Sigmoid colon (tissue), 7 donors: ENCODE data around the gene ITGB2. TPM values are rescaled to one million over a fixed set of nuclear protein-coding genes. Genes with fewer than 3 reads are reported as not detected.

Experiments used
- DNase-seq: peaks from one replicate; pipeline ENCODE4 v3.0.0-alpha.2; 2019
- H3K27ac ChIP-seq, 4 donors: fragments of 200-600 bp; sonication (generic); one replicate each; pipeline ENCODE4 v1.5.1; 2016 to 2019; ENCODE audit warnings: mild to moderate bottlenecking in 1 of 4
- H3K27me3 ChIP-seq, 3 donors: fragments of 200-600 bp; sonication (generic); one replicate each; pipeline ENCODE4 v1.5.1; 2019; ENCODE audit warnings: mild to moderate bottlenecking in 1 of 3
- H3K36me3 ChIP-seq, 4 donors: fragments of 200-600 bp; sonication (generic); one replicate each; pipeline ENCODE4 v1.5.1; 2016 to 2019
- H3K4me1 ChIP-seq, 4 donors: fragments of 200-600 bp; sonication (generic); one replicate each; pipeline ENCODE4 v1.5.1; 2017 to 2019
- H3K4me3 ChIP-seq, 4 donors: fragments of 200-600 bp; sonication (generic); one replicate each; pipeline ENCODE4 v1.5.1; 2017 to 2019; ENCODE audit warnings: mild to moderate bottlenecking in 2 of 4, moderate library complexity in 1 of 4
- H3K9me3 ChIP-seq, 4 donors: fragments of 200-600 bp in 3 of 4; sonication (generic) in 3 of 4; one replicate each; pipeline versions ENCODE4 v1.5.1 to v1.6.1; 2013 to 2019
- CTCF ChIP-seq, 4 experiments: fragments of 450-650 bp in 3 of 4; fragments of 200-600 bp in 1 of 4; IDR thresholded peaks; one replicate each; pipeline ENCODE4 v1.5.1; 2016 to 2019; ENCODE audit warnings: antibody characterized with exemption in 4 of 4, mild to moderate bottlenecking in 3 of 4, moderate library complexity in 2 of 4
- EP300 ChIP-seq, 4 donors: sonication (generic); formaldehyde crosslinking; IDR thresholded peaks; one replicate each; pipeline ENCODE4 v1.6.1; 2017; ENCODE audit warnings: antibody characterized with exemption in 4 of 4
- POLR2A ChIP-seq, 2 donors: fragments of 450-650 bp; IDR thresholded peaks; one replicate each; pipeline ENCODE4 v1.6.1; 2016; ENCODE audit warnings: antibody characterized with exemption in 2 of 2, mild to moderate bottlenecking in 2 of 2, moderate library complexity in 2 of 2
- POLR2AphosphoS5 ChIP-seq, 4 donors: sonication (generic); formaldehyde crosslinking; IDR thresholded peaks; one replicate each; pipeline ENCODE4 v1.6.1; 2017; ENCODE audit warnings: antibody characterized with exemption in 4 of 4
- WGBS, 2 donors: extraction: QIAGEN DNeasy Blood & Tissue Kit; methylation state at CpG; one replicate each; pipeline ENCODE4 v1.1.7; 2013; 5-methylcytosine and 5-hydroxymethylcytosine counted together
- intact Hi-C: fragments of 100-400 bp; cut with DNase I; formaldehyde crosslinking; loops from one replicate; pipeline ENCODE4 v1.15.1; 2023
- polyA plus RNA-seq, 3 donors: library from polyadenylated mRNA; stranded (reverse); fragments of 200-250 nt; gene quantifications; one replicate each; pipeline ENCODE4 v1.2.3, GENCODE V29; 2013
- total RNA-seq, 4 donors: library from RNA; depleted of rRNA; stranded (reverse); fragments of >200 nt; gene quantifications; one replicate each; pipeline ENCODE4 v1.1.0, GENCODE V29; 2016
- donor health status: healthy with polysubstance abuse.
- donor health status: Bipolar disorder and iron deficiency.
- donor health status: healthy.

The ITGB2 gene
- total and polyA plus RNA-seq, 7 donors, result 14.7 to 103 (median 55.9) TPM

GRCh38 chr21:44865561-44866280, 55.0 kb downstream of the ITGB2 start:
- Histone ChIP-seq H3K27me3 (no peaks in the 10 kb centered on the region), H3K9me3 (no peaks in the 10 kb centered on the region), H3K4me1 (peaks cover 0 to 82% (median 65%) of the 10 kb centered on the region in 4 donors), H3K27ac (peak overlapping the region in 1 of 4 donors; percentile 9), H3K36me3 (peaks cover 5 to 29% (median 18%) of the 10 kb centered on the region in 4 donors), H3K4me3 (peak overlapping the region in 1 of 4 donors; percentile 3)
- WGBS, 2 donors, result 55 to 60% methylated on average over 12 of the region's 12 CpGs
- TF ChIP-seq POLR2AphosphoS5 (IDR thresholded peaks at IDR 0.05) (no peak), POLR2A (IDR thresholded peaks at IDR 0.05) (no peak), EP300 (IDR thresholded peaks at IDR 0.05) (no peak), CTCF (IDR thresholded peaks at IDR 0.05) (no peak)
- intact Hi-C loops, result loop anchor here (5.0 kb wide), 1 partner anchor 63 kb away; the partner anchor contains the start of gene UBE2G2
- DNase-seq, result peak; percentile 59

GRCh38 chr21:44862869-44863685, 57.6 kb downstream of the ITGB2 start:
- peaks cover 5 to 54% (median 29%) of the 10 kb centered on the region in 4 donors for H3K36me3 ChIP-seq
- peaks cover 0 to 62% (median 44%) of the 10 kb centered on the region in 4 donors for H3K4me1 ChIP-seq
- intact Hi-C loops, result no loop called here
- 78 to 91% methylated on average over 25 of the region's 25 CpGs for WGBS, 2 donors
- no peak overlapping the region for H3K27ac ChIP-seq
- no peak overlapping the region for H3K4me3 ChIP-seq
- H3K27me3 ChIP-seq, result no peaks in the 10 kb centered on the region
- H3K9me3 ChIP-seq, result no peaks in the 10 kb centered on the region
- no peak for DNase-seq
- TF ChIP-seq EP300 (IDR thresholded peaks at IDR 0.05), result no peak
- TF ChIP-seq POLR2AphosphoS5 (IDR thresholded peaks at IDR 0.05), result no peak
- no peak for TF ChIP-seq POLR2A (IDR thresholded peaks at IDR 0.05)
- TF ChIP-seq CTCF (IDR thresholded peaks at IDR 0.05), result no peak

- peaks cover 5 to 77% (median 47%) of the 10 kb centered on the region in 4 donors for H3K36me3 ChIP-seq
Measured at GRCh38 chr21:44858791-44859190, 61.9 kb downstream of the ITGB2 start.

GRCh38 chr21:44858291-44858690, 62.4 kb downstream of the ITGB2 start:
- no peak for DNase-seq
- TF ChIP-seq POLR2AphosphoS5 (IDR thresholded peaks at IDR 0.05) (no peak), CTCF (IDR thresholded peaks at IDR 0.05) (no peak), POLR2A (IDR thresholded peaks at IDR 0.05) (no peak), EP300 (IDR thresholded peaks at IDR 0.05) (no peak)
- no peaks in the 10 kb centered on the region for H3K27me3 ChIP-seq
- H3K9me3 ChIP-seq, result no peaks in the 10 kb centered on the region
- intact Hi-C loops, result no loop called here
- WGBS, 2 donors, result 83 to 86% methylated on average over 15 of the region's 15 CpGs
- H3K4me3 ChIP-seq, result no peak overlapping the region
- peaks cover 0 to 30% (median 15%) of the 10 kb centered on the region in 4 donors for H3K4me1 ChIP-seq
- H3K27ac ChIP-seq, result peak overlapping the region in 1 of 4 donors; percentile 4
- peaks cover 1 to 77% (median 45%) of the 10 kb centered on the region in 4 donors for H3K36me3 ChIP-seq

More at GRCh38 chr21:44858791-44859190, 61.9 kb downstream of the ITGB2 start:
- TF ChIP-seq POLR2A (IDR thresholded peaks at IDR 0.05) (no peak), POLR2AphosphoS5 (IDR thresholded peaks at IDR 0.05) (no peak), CTCF (IDR thresholded peaks at IDR 0.05) (no peak), EP300 (IDR thresholded peaks at IDR 0.05) (no peak)
- Histone ChIP-seq H3K27me3 (no peaks in the 10 kb centered on the region), H3K4me3 (no peak overlapping the region), H3K27ac (peak overlapping the region in 1 of 4 donors; percentile 4), H3K4me1 (peaks cover 0 to 32% (median 17%) of the 10 kb centered on the region in 4 donors), H3K9me3 (no peaks in the 10 kb centered on the region)
- 85 to 92% methylated on average over 10 of the region's 10 CpGs for WGBS, 2 donors
- intact Hi-C loops, result no loop called here
- DNase-seq, result no peak
